Testis (tissue), 2 donors: ENCODE measurements around the gene GALNT7.

ENCODE experiments used
- CTCF ChIP-seq, 3 experiments: fragments of 450-650 bp in 2 of 3; fragments of 200-600 bp in 1 of 3; sonication (generic) in 1 of 3; IDR thresholded peaks; one replicate each; pipeline ENCODE4 v1.5.1; 2016 to 2019; ENCODE audit warnings: antibody characterized with exemption in 3 of 3, mild to moderate bottlenecking in 2 of 3, moderate library complexity in 1 of 3
- POLR2A ChIP-seq: fragments of 450-650 bp; IDR thresholded peaks from one replicate; pipeline ENCODE4 v1.6.1; 2017; ENCODE audit warnings: antibody characterized with exemption, mild to moderate bottlenecking, moderate library complexity

GRCh38 chr4:173247321-173247720 is 78.7 kb downstream of the GALNT7 start:
- TF ChIP-seq CTCF (IDR thresholded peaks at IDR 0.05): no peak
- TF ChIP-seq POLR2A: no peak
